GM21526 (cell line): ENCODE data around the gene DEXI.
"Not testable (repeated sequence)": the region's sequence is repeated elsewhere in the genome, so short reads cannot be mapped to it uniquely, and the experiment has no call there.

Experiments
- ATAC-seq: cut with Tn5 transposase; IDR thresholded peaks from one replicate; pipeline ENCODE4 v1.9.1; 2021; ENCODE audit warnings: moderate library complexity; ENCODE audit not compliant: unreplicated experiment, low FRiP score

DEXI gene

GRCh38 chr16:10944249-10945064 is 2.2 kb upstream of the DEXI start, which contains the start of gene CLEC16A:
TSS of gene CLEC16A (plus strand) at chr16:10944564. CDS start at chr16:10944718, 154 bp downstream.
- ATAC-seq = peak; percentile 66

GRCh38 chr16:10943064-10943353 is 741 bp upstream of the DEXI start:
- no peak for ATAC-seq

GRCh38 chr16:10941935-10942351 is 325 bp downstream of the DEXI start:
- not testable (repeated sequence) for ATAC-seq

GRCh38 chr16:10941127-10941933 is 938 bp downstream of the DEXI start:
- ATAC-seq = no peak

- no peak for ATAC-seq
These were observed 1.7 kb downstream of the DEXI start for GRCh38 chr16:10940501-10941079.

- no peak for ATAC-seq
These were observed 2.5 kb downstream of the DEXI start for GRCh38 chr16:10939649-10940234.

- ATAC-seq = no peak
These were observed 3.2 kb downstream of the DEXI start for GRCh38 chr16:10938796-10939648.

GRCh38 chr16:10938321-10938720 is 3.9 kb downstream of the DEXI start:
- no peak for ATAC-seq

- ATAC-seq = no peak
These were observed 5.0 kb downstream of the DEXI start for GRCh38 chr16:10937068-10937859.

GRCh38 chr16:10936272-10936984 is 5.8 kb downstream of the DEXI start:
- no peak for ATAC-seq

- ATAC-seq = no peak
These were observed 6.9 kb downstream of the DEXI start for GRCh38 chr16:10935226-10935915.

GRCh38 chr16:10934325-10935107 is 7.8 kb downstream of the DEXI start:
- ATAC-seq = no peak

- ATAC-seq = no peak
These were observed 8.4 kb downstream of the DEXI start for GRCh38 chr16:10933865-10934264.

- ATAC-seq = no peak
These were observed 9.1 kb downstream of the DEXI start for GRCh38 chr16:10932959-10933710.

GRCh38 chr16:10931977-10932632 is 10.2 kb downstream of the DEXI start:
- no peak for ATAC-seq

- no peak for ATAC-seq
These were observed 11.1 kb downstream of the DEXI start for GRCh38 chr16:10931134-10931533.
